Panc1 (cell line): ENCODE data around the gene POLK. TPM values are rescaled to one million over a fixed set of nuclear protein-coding genes. Genes with fewer than 3 reads are reported as not detected.
A peak's percentile ranks its signal among the peaks of the same experiment; 100 is the strongest.
"Not testable (repeated sequence)": the region's sequence is repeated elsewhere in the genome, so short reads cannot be mapped to it uniquely, and the experiment has no call there.

Experiments used
- ATAC-seq: fragments of 200-7000 bp; cut with Tn5 transposase; 2 replicates; pipeline ENCODE4 v1.9.1; 2020; ENCODE audit warnings: mild to moderate bottlenecking, moderate library complexity
- BruUV-seq: library from RNA; stranded (reverse); fragments of 400-500 nt; replicated peaks from 2 replicates; lab custom pipeline; 2021; lab: Mats Ljungman, UMichigan
- CTCF ChIA-PET: fragments of 300-600 bp; sonication (Branson Sonifier 250); formaldehyde crosslinking; loops from one replicate; lab custom pipeline; 2022; ENCODE audit warnings: antibody characterized with exemption; lab: Charles Lee
- POLR2A ChIA-PET: fragments of 300-600 bp; sonication (Branson Sonifier 250); formaldehyde crosslinking; loops from one replicate; lab custom pipeline; 2022; ENCODE audit warnings: antibody characterized with exemption; lab: Charles Lee
- DNase-seq: peaks from one replicate; pipeline ENCODE4 v3.0.0-alpha.2; 2010; ENCODE audit warnings: low read depth, low spot score
- H3K27ac ChIP-seq: 2 replicates; pipeline ENCODE4 v1.5.1; 2011; ENCODE audit warnings: mild to moderate bottlenecking, low read length, inconsistent platforms
- H3K27me3 ChIP-seq: fragments of 200-500 bp; sonication (Bioruptor generic); 2 replicates; pipeline ENCODE4 v1.6.0; 2014; ENCODE audit warnings: low read length, inconsistent platforms; ENCODE audit not compliant: control insufficient read depth, insufficient read depth
- H3K36me3 ChIP-seq: fragments of 200-500 bp; sonication (Bioruptor generic); 2 replicates; pipeline ENCODE4 v1.5.1; 2014; ENCODE audit warnings: inconsistent platforms, mild to moderate bottlenecking, low read length, moderate library complexity; ENCODE audit not compliant: control insufficient read depth, insufficient read depth
- H3K4me1 ChIP-seq: 2 replicates; pipeline ENCODE4 v1.5.1; 2011; ENCODE audit warnings: inconsistent platforms, mild to moderate bottlenecking, low read length, moderate library complexity; ENCODE audit not compliant: control insufficient read depth, insufficient read depth
- H3K4me3 ChIP-seq, 2 experiments: 2 replicates each; pipeline ENCODE4 v1.5.1; 2011 to 2012; ENCODE audit warnings: low read depth in 2 of 2, low read length in 2 of 2, mild to moderate bottlenecking in 2 of 2, inconsistent platforms in 1 of 2, moderate library complexity in 1 of 2
- H3K9me3 ChIP-seq: fragments of 200-500 bp; sonication (Bioruptor generic); 2 replicates; pipeline ENCODE4 v1.5.1; 2014; ENCODE audit warnings: low read depth, mild to moderate bottlenecking, inconsistent platforms, low read length, moderate library complexity; ENCODE audit not compliant: control insufficient read depth, insufficient read depth
- POLR2AphosphoS5 ChIP-seq: IDR thresholded peaks from 2 replicates; pipeline ENCODE4 v1.6.1; 2012; ENCODE audit warnings: mild to moderate bottlenecking, low read depth, low read length, moderate library complexity
- REST ChIP-seq, 2 experiments: IDR thresholded peaks; 2 replicates each; pipeline ENCODE4 v1.6.1; 2011 to 2012; ENCODE audit warnings: low read depth in 2 of 2, control low read depth in 1 of 2, low read length in 1 of 2, mild to moderate bottlenecking in 1 of 2, moderate library complexity in 1 of 2; ENCODE audit not compliant: insufficient read depth in 1 of 2
- SIN3A ChIP-seq: IDR thresholded peaks from 2 replicates; pipeline ENCODE4 v1.6.1; 2012; ENCODE audit warnings: low read depth, mild to moderate bottlenecking, low read length, moderate library complexity, borderline replicate concordance; ENCODE audit not compliant: insufficient read depth
- TCF7L2 ChIP-seq: IDR thresholded peaks from 2 replicates; pipeline ENCODE4 v1.6.1; 2011; ENCODE audit warnings: mild to moderate bottlenecking, low read depth, low read length, inconsistent platforms
- in situ Hi-C: cut with HindIII; loops from 2 replicates; pipeline ENCODE4 v1.10.0; 2016; ENCODE audit warnings: low sequenced_read_pairs, low pct_unique_long_range_greater_than_20kb
- intact Hi-C: fragments of 100-400 bp; cut with micrococcal nuclease; formaldehyde crosslinking; loops from one replicate; pipeline ENCODE4 v1.10.0; 2022; ENCODE audit not compliant: unreplicated experiment
- total RNA-seq: library from RNA; stranded (reverse); gene quantifications from one replicate; pipeline ENCODE4 v1.2.1, GENCODE V29; 2021; ENCODE audit not compliant: unreplicated experiment
- TF ChIP-seq, protein P1 (sequence below): fragments of 450-650 bp; IDR thresholded peaks from 2 replicates; pipeline ENCODE4 v1.5.1; 2017; ENCODE audit warnings: mild to moderate bottlenecking

The POLK gene
- total RNA-seq, 1 experiment from 2014 or later, result 21.3 TPM

DNA sequence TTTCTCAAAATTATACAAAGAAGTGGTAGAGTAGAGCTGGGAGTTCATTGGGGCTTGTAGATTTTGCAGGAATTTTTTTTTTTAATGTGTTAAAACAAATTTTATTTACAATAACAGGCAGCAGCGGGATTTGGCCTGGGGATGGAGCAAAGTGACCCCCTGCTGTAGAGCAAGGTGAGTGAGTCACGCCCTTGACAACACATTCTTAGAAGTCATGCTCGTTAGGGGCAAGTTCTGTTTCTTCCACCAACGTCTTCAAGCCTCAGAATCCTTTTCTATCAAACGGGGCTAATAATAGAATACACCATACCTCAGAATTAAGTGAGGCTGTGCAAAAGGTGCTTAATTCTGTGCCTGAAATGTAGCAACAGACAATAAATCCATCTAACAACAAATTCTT is 98.5 kb downstream of the POLK start:
- DNase-seq, result no peak
- no peak for TF ChIP-seq SIN3A
- TF ChIP-seq, protein P1, sequence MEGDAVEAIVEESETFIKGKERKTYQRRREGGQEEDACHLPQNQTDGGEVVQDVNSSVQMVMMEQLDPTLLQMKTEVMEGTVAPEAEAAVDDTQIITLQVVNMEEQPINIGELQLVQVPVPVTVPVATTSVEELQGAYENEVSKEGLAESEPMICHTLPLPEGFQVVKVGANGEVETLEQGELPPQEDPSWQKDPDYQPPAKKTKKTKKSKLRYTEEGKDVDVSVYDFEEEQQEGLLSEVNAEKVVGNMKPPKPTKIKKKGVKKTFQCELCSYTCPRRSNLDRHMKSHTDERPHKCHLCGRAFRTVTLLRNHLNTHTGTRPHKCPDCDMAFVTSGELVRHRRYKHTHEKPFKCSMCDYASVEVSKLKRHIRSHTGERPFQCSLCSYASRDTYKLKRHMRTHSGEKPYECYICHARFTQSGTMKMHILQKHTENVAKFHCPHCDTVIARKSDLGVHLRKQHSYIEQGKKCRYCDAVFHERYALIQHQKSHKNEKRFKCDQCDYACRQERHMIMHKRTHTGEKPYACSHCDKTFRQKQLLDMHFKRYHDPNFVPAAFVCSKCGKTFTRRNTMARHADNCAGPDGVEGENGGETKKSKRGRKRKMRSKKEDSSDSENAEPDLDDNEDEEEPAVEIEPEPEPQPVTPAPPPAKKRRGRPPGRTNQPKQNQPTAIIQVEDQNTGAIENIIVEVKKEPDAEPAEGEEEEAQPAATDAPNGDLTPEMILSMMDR, result no peak
- TF ChIP-seq POLR2AphosphoS5, result no peak
- TF ChIP-seq TCF7L2, result no peak
- no peak for TF ChIP-seq REST (IDR thresholded peaks at IDR 0.05; ENCODE audit: insufficient read depth in 1 of 2, low read depth in 2 of 2, low read length in 1 of 2)
- H3K36me3 ChIP-seq, result no peaks in the 10 kb centered on the region
- ChIA-PET POLR2A (no interaction called here), CTCF (no interaction called here)
- H3K4me1 ChIP-seq, result peaks cover 4% of the 10 kb centered on the region
- intact Hi-C loops (no loop called here), in situ Hi-C loops (no loop called here)
- no peak overlapping the region for H3K4me3 ChIP-seq
- BruUV-seq, result no TSS peak
- H3K27ac ChIP-seq, result no peak overlapping the region
- no peaks in the 10 kb centered on the region for H3K9me3 ChIP-seq
- H3K27me3 ChIP-seq, result no peaks in the 10 kb centered on the region
- no peak for ATAC-seq

DNA sequence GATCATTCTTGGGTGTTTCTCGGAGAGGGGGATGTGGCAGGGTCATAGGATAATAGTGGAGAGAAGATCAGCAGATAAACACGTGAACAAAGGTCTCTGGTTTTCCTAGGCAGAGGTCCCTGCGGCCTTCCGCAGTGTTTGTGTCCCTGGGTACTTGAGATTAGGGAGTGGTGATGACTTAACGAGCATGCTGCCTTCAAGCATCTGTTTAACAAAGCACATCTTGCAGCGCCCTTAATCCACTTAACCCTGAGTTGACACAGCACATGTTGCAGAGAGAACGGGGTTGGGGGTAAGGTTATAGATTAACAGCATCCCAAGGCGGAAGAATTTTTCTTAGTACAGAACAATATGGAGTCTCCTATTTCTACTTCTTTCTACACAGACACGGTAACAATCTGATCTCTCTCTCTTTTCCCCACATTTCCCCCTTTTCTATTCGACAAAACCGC is 99.2 kb downstream of the POLK start:
- CTCF ChIA-PET, H3K4me1 ChIP-seq, H3K9me3 ChIP-seq, DNase-seq, H3K36me3 ChIP-seq, intact Hi-C loops, in situ Hi-C loops, BruUV-seq, H3K27me3 ChIP-seq, POLR2A ChIA-PET: not testable (repeated sequence)
- peak overlapping the region; percentile 68 for H3K27ac ChIP-seq
- 0 out of 2 replicates have a peak, but pooled peaks have one; percentile 12 for ATAC-seq
- peak overlapping the region; percentile 56 to 70 for H3K4me3 ChIP-seq

- no peak for TF ChIP-seq POLR2AphosphoS5
- no peak for TF ChIP-seq REST (IDR thresholded peaks at IDR 0.05; ENCODE audit: insufficient read depth in 1 of 2, low read depth in 2 of 2, low read length in 1 of 2)
- TF ChIP-seq TCF7L2, result no peak
- no peak for TF ChIP-seq SIN3A
- TF ChIP-seq, protein P1, result no peak
- peaks cover 4% of the 10 kb centered on the region for H3K4me1 ChIP-seq
- no peaks in the 10 kb centered on the region for H3K27me3 ChIP-seq
- in situ Hi-C loops (no loop called here), intact Hi-C loops (no loop called here)
- no peaks in the 10 kb centered on the region for H3K36me3 ChIP-seq
- ChIA-PET POLR2A (no interaction called here), CTCF (no interaction called here)
- ATAC-seq (peak; percentile 80), DNase-seq (no peak)
- peak within 1 kb of the TSS; percentile 56 to 70 for H3K4me3 ChIP-seq
- no peaks in the 10 kb centered on the region for H3K9me3 ChIP-seq
- peak within 1 kb of the TSS; percentile 68 for H3K27ac ChIP-seq
- no TSS peak for BruUV-seq
Measured at GRCh38 chr5:75611311-75612225, 99.9 kb downstream of the POLK start, which contains the start of gene ANKDD1B. ANKDD1B (plus strand) TSS chr5:75611453; CDS start chr5:75611635, 182 bp downstream.
